ENCODE data around the gene ALDH2. TPM values are rescaled to one million over a fixed set of nuclear protein-coding genes. Genes with fewer than 3 reads are reported as not detected.
A peak's percentile ranks its signal among the peaks of the same experiment; 100 is the strongest.
"Not testable (repeated sequence)": the region's sequence is repeated elsewhere in the genome, so short reads cannot be mapped to it uniquely, and the experiment has no call there.

ALDH2 gene
- 22.3 TPM in 2 replicates for total RNA-seq
- 7.9 TPM for total RNA-seq (2013)
- polyA plus RNA-seq = 7.0 and 10.3 TPM in 2 replicates
- 6.0 and 9.1 TPM in 2 replicates for polyA minus RNA-seq

GRCh38 chr12:111766608-111767361, at the start of gene ALDH2:
TSS of gene ALDH2 (plus strand) at chr12:111766933. CDS start at chr12:111766983, 50 bp downstream.
- Histone ChIP-seq H3K9ac (ENCODE audit: low read length) (peak within 1 kb of the TSS; percentile 73), H2AFZ (ENCODE audit: insufficient read depth, low read depth, low read length, poor library complexity, severe bottlenecking) (peak within 1 kb of the TSS; percentile 93), H3K4me1 (ENCODE audit: control insufficient read depth in 2 of 2, insufficient read depth in 2 of 2, low read length in 2 of 2) (peaks cover 47 to 53% of the 10 kb centered on the region in 2 donors), H4K20me1 (ENCODE audit: control insufficient read depth, insufficient read depth, low read length, poor library complexity, severe bottlenecking) (no peaks in the 10 kb centered on the region), H3K27ac (ENCODE audit: low read length in 2 of 2) (peak within 1 kb of the TSS in 1 of 2 donors; percentile 55), H3K9me3 (ENCODE audit: control extremely low read depth in 1 of 3, control insufficient read depth in 2 of 3, insufficient read depth in 1 of 3, low read length in 2 of 3) (peaks cover 0 to 6% (median 0%) of the 10 kb centered on the region in 3 donors), H3K4me3 (ENCODE audit: control extremely low read depth in 1 of 5, extremely low read depth in 1 of 5, insufficient read depth in 1 of 5, low read depth in 2 of 5, low read length in 4 of 5) (peak within 1 kb of the TSS; percentile 2 to 74 (median 62)), H3K36me3 (replicated peaks in 1 of 2; ENCODE audit: control extremely low read depth in 1 of 2, control insufficient read depth in 1 of 2, extremely low read depth in 1 of 2, insufficient read depth in 2 of 2, low read length in 1 of 2) (no peaks in the 10 kb centered on the region), H3K79me2 (ENCODE audit: control insufficient read depth, insufficient read depth, low read length) (peaks cover 3% of the 10 kb centered on the region), H3K4me2 (replicated peaks; ENCODE audit: low read depth, low read length, poor library complexity, severe bottlenecking) (peak within 1 kb of the TSS; percentile 100), H3K27me3 (replicated peaks in 1 of 4; ENCODE audit: control extremely low read depth in 1 of 4, control insufficient read depth in 3 of 4, insufficient read depth in 4 of 4, low read length in 3 of 4) (no peaks in the 10 kb centered on the region)
- H3K4me3 Mint-ChIP-seq = peak within 1 kb of the TSS; percentile 78
- CTCF ChIA-PET = interaction anchor here (1.0 to 5.8 kb wide), 3 partner anchors 9 to 46 kb away, joined by 8 to 56 read pairs (median 9); no protein-coding TSS in a partner anchor
- POLR2A ChIA-PET = interaction anchor here (1.2 to 2.4 kb wide), 2 partner anchors 9 to 10 kb away, joined by 5 to 18 read pairs; no protein-coding TSS in a partner anchor
- WGBS (ENCODE audit: insufficient coverage) = under 1% methylated on average over 73 of the region's 73 CpGs
- ATAC-seq (ENCODE audit: low read depth) (peak; percentile 79), DNase-seq (peak; percentile 68)
- H3K4me1 Mint-ChIP-seq = peaks cover 57% of the 10 kb centered on the region
- no peak for TF ChIP-seq EZH2 (IDR thresholded peaks at IDR 0.05; ENCODE audit: borderline replicate concordance, insufficient read depth, low read depth, low read length, poor library complexity, severe bottlenecking)
- TF ChIP-seq CTCF (IDR thresholded peaks at IDR 0.05) = no peak
- H3K27ac Mint-ChIP-seq = peak within 1 kb of the TSS; percentile 71
- intact Hi-C loops (cut with micrococcal nuclease) = loop anchor here (2.0 to 5.0 kb wide), 2 partner anchors 74 to 79 kb away; partner anchors contain the start of genes ACAD10 and BRAP
- H3K9me3 Mint-ChIP-seq (ENCODE audit: insufficient read depth) = no peaks in the 10 kb centered on the region
- no peaks in the 10 kb centered on the region for H3K27me3 Mint-ChIP-seq

GRCh38 chr12:111719316-111719715, 47.4 kb upstream of the ALDH2 start:
- H3K27ac ChIP-seq (ENCODE audit: low read length in 2 of 2); H2AFZ ChIP-seq (ENCODE audit: insufficient read depth, low read depth, low read length, poor library complexity, severe bottlenecking); H3K4me3 ChIP-seq (ENCODE audit: control extremely low read depth in 1 of 5, extremely low read depth in 1 of 5, insufficient read depth in 1 of 5, low read depth in 2 of 5, low read length in 4 of 5); H3K9ac ChIP-seq (ENCODE audit: low read length); H3K9me3 ChIP-seq (ENCODE audit: control extremely low read depth in 1 of 3, control insufficient read depth in 2 of 3, insufficient read depth in 1 of 3, low read length in 2 of 3); POLR2A ChIA-PET; intact Hi-C loops (cut with micrococcal nuclease); H3K4me2 ChIP-seq (replicated peaks; ENCODE audit: low read depth, low read length, poor library complexity, severe bottlenecking); H3K4me1 Mint-ChIP-seq; DNase-seq; H3K9me3 Mint-ChIP-seq (ENCODE audit: insufficient read depth); ATAC-seq (ENCODE audit: low read depth); H3K27me3 ChIP-seq (replicated peaks in 1 of 4; ENCODE audit: control extremely low read depth in 1 of 4, control insufficient read depth in 3 of 4, insufficient read depth in 4 of 4, low read length in 3 of 4); H3K4me3 Mint-ChIP-seq; H3K79me2 ChIP-seq (ENCODE audit: control insufficient read depth, insufficient read depth, low read length); H3K4me1 ChIP-seq (ENCODE audit: control insufficient read depth in 2 of 2, insufficient read depth in 2 of 2, low read length in 2 of 2); H3K27ac Mint-ChIP-seq; H3K27me3 Mint-ChIP-seq; H4K20me1 ChIP-seq (ENCODE audit: control insufficient read depth, insufficient read depth, low read length, poor library complexity, severe bottlenecking); CTCF ChIA-PET: not testable (repeated sequence)
- 100% methylated on average over 7 of the region's 10 CpGs for WGBS (ENCODE audit: insufficient coverage)
- peaks cover 4 to 37% of the 10 kb centered on the region in 2 experiments for H3K36me3 ChIP-seq (replicated peaks in 1 of 2; ENCODE audit: control extremely low read depth in 1 of 2, control insufficient read depth in 1 of 2, extremely low read depth in 1 of 2, insufficient read depth in 2 of 2, low read length in 1 of 2)

Measured in B cell (primary cell).